Adrenal gland (tissue), 12 donors: ENCODE measurements around the gene CTNND2. TPM values are rescaled to one million over a fixed set of nuclear protein-coding genes. Genes with fewer than 3 reads are reported as not detected.
A peak's percentile ranks its signal among the peaks of the same experiment; 100 is the strongest.

ENCODE experiments used
- DNase-seq, 7 donors: peaks; one replicate each; pipeline ENCODE4 v3.0.0-alpha.2; 2019 to 2020
- H3K27ac ChIP-seq, 5 donors: fragments of 200-600 bp; sonication (generic) in 4 of 5; 1 replicate in 3 of 5; 2 replicates in 2 of 5; pipeline versions ENCODE4 v1.5.1 to v1.8.0; 2016 to 2020; ENCODE audit warnings: mild to moderate bottlenecking in 1 of 5
- H3K27me3 ChIP-seq: fragments of 200-600 bp; 2 replicates; pipeline ENCODE4 v1.8.0; 2021
- H3K36me3 ChIP-seq, 2 donors: fragments of 200-600 bp; replicated peaks in 1 of 2; 1 replicate in 1 of 2; 2 replicates in 1 of 2; pipeline versions ENCODE4 v1.5.1 to v1.8.0; 2018 to 2022
- H3K4me1 ChIP-seq, 2 donors: fragments of 200-600 bp; replicated peaks in 1 of 2; 1 replicate in 1 of 2; 2 replicates in 1 of 2; pipeline versions ENCODE4 v1.5.1 to v1.8.0; 2018 to 2021
- H3K4me3 ChIP-seq, 4 donors: fragments of 200-600 bp; sonication (generic) in 3 of 4; one replicate each; pipeline ENCODE4 v1.5.1; 2016 to 2018
- H3K9me3 ChIP-seq, 3 donors: fragments of 200-600 bp; sonication (generic) in 1 of 3; replicated peaks in 1 of 3; 1 replicate in 2 of 3; 2 replicates in 1 of 3; pipeline versions ENCODE4 v1.5.1 to v1.8.0; 2016 to 2021
- POLR2A ChIP-seq, 2 donors: fragments of 450-650 bp; IDR thresholded peaks; one replicate each; pipeline ENCODE4 v1.6.1; 2017; ENCODE audit warnings: antibody characterized with exemption in 2 of 2, mild to moderate bottlenecking in 2 of 2, moderate library complexity in 1 of 2
- WGBS, 4 donors: extraction: QIAGEN DNeasy Blood & Tissue Kit in 2 of 4; methylation state at CpG; one replicate each; pipeline versions ENCODE4 v1.1.5 to v1.1.7; 2013 to 2017; 5-methylcytosine and 5-hydroxymethylcytosine counted together
- intact Hi-C, 2 donors: fragments of 100-400 bp; cut with DNase I; formaldehyde crosslinking; loops; one replicate each; pipeline versions ENCODE4 v1.14.1 to v1.15.0; 2022 to 2023
- polyA plus RNA-seq, 3 donors: library from polyadenylated mRNA; stranded (reverse); fragments of 200-250 nt in 2 of 3; fragments of 350-450 nt in 1 of 3; fragmentation: Illumina TruSeq in 1 of 3; extraction: RNeasy Lipid Tissue Mini Kit (QIAGEN cat#74804) in 1 of 3; gene quantifications; one replicate each; pipeline ENCODE4 v1.2.3, GENCODE V29; 2013 to 2014
- total RNA-seq, 9 donors: library from RNA; depleted of rRNA in 4 of 9; stranded (reverse); fragments of >200 nt in 4 of 9; fragments of 120-200 nt in 1 of 9; fragmentation: NEBNext Ultra II Directional in 1 of 9; extraction: Animal tissue kit (Norgen Biotek cat#: 25700) in 1 of 9; gene quantifications; one replicate each; pipeline versions ENCODE4 v1.1.0 to v1.2.4, GENCODE V29; 2013 to 2023
- TF ChIP-seq, protein P1 (sequence below), 6 experiments: fragments of 450-650 bp in 4 of 6; fragments of 200-600 bp in 2 of 6; sonication (generic) in 1 of 6; IDR thresholded peaks; 1 replicate in 5 of 6; 2 replicates in 1 of 6; pipeline versions ENCODE4 v1.5.1 to v1.8.0; 2016 to 2021; ENCODE audit warnings: antibody characterized with exemption in 6 of 6, mild to moderate bottlenecking in 2 of 6, moderate library complexity in 1 of 6
- donor health status: healthy with polysubstance abuse.
- donor health status: Bipolar disorder and iron deficiency.
- donor health status: DM: yes; HTN: yes; CAD: no.
- donor health status: DM: no; HTN: no; CAD: no.
- donor health status: DM: no; HTN: no; CAD: no.
- donor health status: DM: yes; HTN: yes; CAD: no.

The CTNND2 gene
- total and polyA plus RNA-seq, 12 donors: 0.34 to 4.2 (median 1.1) TPM; not detected in 1

GRCh38 chr5:10981932-10982331 is 922.3 kb downstream of the CTNND2 start:
- intact Hi-C loops: no loop called here
- H3K4me3 ChIP-seq: no peak overlapping the region
- no peaks in the 10 kb centered on the region for H3K9me3 ChIP-seq
- DNase-seq: no peak
- no peak overlapping the region for H3K27ac ChIP-seq
- WGBS, 4 donors: 56 to 80% (median 73%) methylated on average over 2 to 3 of the region's 3 CpGs
- H3K4me1 ChIP-seq: no peaks in the 10 kb centered on the region
- peaks cover under 1% of the 10 kb centered on the region for H3K27me3 ChIP-seq
- no peaks in the 10 kb centered on the region for H3K36me3 ChIP-seq
- TF ChIP-seq POLR2A (IDR thresholded peaks at IDR 0.05): no peak
- TF ChIP-seq, protein P1, sequence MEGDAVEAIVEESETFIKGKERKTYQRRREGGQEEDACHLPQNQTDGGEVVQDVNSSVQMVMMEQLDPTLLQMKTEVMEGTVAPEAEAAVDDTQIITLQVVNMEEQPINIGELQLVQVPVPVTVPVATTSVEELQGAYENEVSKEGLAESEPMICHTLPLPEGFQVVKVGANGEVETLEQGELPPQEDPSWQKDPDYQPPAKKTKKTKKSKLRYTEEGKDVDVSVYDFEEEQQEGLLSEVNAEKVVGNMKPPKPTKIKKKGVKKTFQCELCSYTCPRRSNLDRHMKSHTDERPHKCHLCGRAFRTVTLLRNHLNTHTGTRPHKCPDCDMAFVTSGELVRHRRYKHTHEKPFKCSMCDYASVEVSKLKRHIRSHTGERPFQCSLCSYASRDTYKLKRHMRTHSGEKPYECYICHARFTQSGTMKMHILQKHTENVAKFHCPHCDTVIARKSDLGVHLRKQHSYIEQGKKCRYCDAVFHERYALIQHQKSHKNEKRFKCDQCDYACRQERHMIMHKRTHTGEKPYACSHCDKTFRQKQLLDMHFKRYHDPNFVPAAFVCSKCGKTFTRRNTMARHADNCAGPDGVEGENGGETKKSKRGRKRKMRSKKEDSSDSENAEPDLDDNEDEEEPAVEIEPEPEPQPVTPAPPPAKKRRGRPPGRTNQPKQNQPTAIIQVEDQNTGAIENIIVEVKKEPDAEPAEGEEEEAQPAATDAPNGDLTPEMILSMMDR (IDR thresholded peaks at IDR 0.05): no peak

DNA sequence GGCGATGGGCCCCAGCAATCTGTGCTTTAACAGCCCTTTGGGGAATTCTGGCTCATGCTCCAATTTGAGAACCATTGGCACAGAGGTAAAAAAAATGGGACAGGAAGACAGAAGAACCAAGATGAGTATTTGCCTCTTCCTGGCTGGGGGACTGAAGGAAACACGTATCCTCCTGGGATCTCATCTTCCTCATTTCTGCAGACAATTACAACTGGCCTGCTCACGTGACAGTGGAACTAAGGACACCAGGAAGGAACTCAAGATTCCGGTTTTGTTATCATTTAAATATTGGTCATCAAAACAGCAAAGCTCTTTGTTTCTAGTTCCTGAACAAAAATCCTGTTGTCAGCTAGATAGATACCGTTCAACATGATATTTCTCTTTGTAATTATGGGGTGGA is 927.2 kb downstream of the CTNND2 start:
- peak in 5 of 7 donors; percentile 22 to 60 (median 30) for DNase-seq

DNA sequence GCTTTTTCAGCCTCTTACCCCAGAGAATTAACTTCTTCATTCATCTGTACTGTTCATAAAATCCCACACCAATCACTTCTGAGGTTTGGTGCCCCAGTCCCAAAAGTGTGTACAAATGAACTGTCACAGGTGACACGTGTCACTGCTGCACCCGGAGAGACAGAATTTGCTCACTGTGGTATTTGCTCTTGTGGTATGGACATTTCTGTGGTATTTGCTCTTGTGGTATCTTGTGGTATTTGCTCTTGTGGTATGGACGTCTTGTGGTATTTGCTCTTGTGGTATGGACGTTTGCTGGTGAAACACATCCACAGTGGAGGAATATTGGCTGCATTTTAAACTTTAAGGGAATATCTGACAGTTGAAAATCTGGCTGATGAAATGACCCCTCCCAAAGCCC is 928.3 kb downstream of the CTNND2 start:
- Histone ChIP-seq H3K4me1 (no peaks in the 10 kb centered on the region), H3K27me3 (peaks cover 5% of the 10 kb centered on the region), H3K4me3 (no peak overlapping the region), H3K9me3 (no peaks in the 10 kb centered on the region), H3K36me3 (no peaks in the 10 kb centered on the region), H3K27ac (no peak overlapping the region)
- 54 to 59% (median 57%) methylated on average over 4 of the region's 4 CpGs for WGBS, 4 donors
- intact Hi-C loops: no loop called here
- no peak for TF ChIP-seq POLR2A (IDR thresholded peaks at IDR 0.05)
- TF ChIP-seq, protein P1 (IDR thresholded peaks at IDR 0.05): no peak
- no peak for DNase-seq

More for the DNA sequence above, 927.2 kb downstream of the CTNND2 start:
- H3K4me1 ChIP-seq: no peaks in the 10 kb centered on the region
- H3K36me3 ChIP-seq: no peaks in the 10 kb centered on the region
- H3K27me3 ChIP-seq: no peaks in the 10 kb centered on the region
- H3K27ac ChIP-seq: no peak overlapping the region
- intact Hi-C loops: no loop called here
- no peaks in the 10 kb centered on the region for H3K9me3 ChIP-seq
- no peak for TF ChIP-seq POLR2A (IDR thresholded peaks at IDR 0.05)
- TF ChIP-seq, protein P1 (IDR thresholded peaks at IDR 0.05): no peak
- H3K4me3 ChIP-seq: no peak overlapping the region
- 61 to 65% (median 62%) methylated on average over 5 of the region's 5 CpGs for WGBS, 4 donors

- H3K27ac ChIP-seq: no peak overlapping the region
- no peaks in the 10 kb centered on the region for H3K4me1 ChIP-seq
- DNase-seq: no peak
- 62 to 82% (median 74%) methylated on average over 2 of the region's 2 CpGs for WGBS, 4 donors
- H3K9me3 ChIP-seq: no peaks in the 10 kb centered on the region
- no peak overlapping the region for H3K4me3 ChIP-seq
- intact Hi-C loops: no loop called here
- no peaks in the 10 kb centered on the region for H3K36me3 ChIP-seq
- TF ChIP-seq, protein P1 (IDR thresholded peaks at IDR 0.05): no peak
- TF ChIP-seq POLR2A (IDR thresholded peaks at IDR 0.05): no peak
- H3K27me3 ChIP-seq: peaks cover 6% of the 10 kb centered on the region
Observed at GRCh38 chr5:10974850-10975249, 929.4 kb downstream of the CTNND2 start.
